K562 (cell line): ENCODE results near the gene CXCL12. TPM values are rescaled to one million over a fixed set of nuclear protein-coding genes. Genes with fewer than 3 reads are reported as not detected.

Source experiments
- ATAC-seq: fragments of 200-7000 bp; cut with Tn5 transposase; 3 replicates; pipeline ENCODE4 v1.9.1; 2020; ENCODE audit warnings: moderate library complexity
- BruUV-seq: library from RNA; stranded (reverse); fragments of 400-500 nt; replicated peaks from 2 replicates; lab custom pipeline; 2021; lab: Mats Ljungman, UMichigan
- CTCF ChIA-PET: fragments of 300-600 bp; formaldehyde crosslinking; extraction: SDS; loops from one replicate; lab custom pipeline; 2021; ENCODE audit warnings: low intra/inter-chr PET ratio; lab: Yijun Ruan, JAX
- POLR2A ChIA-PET: fragments of 300-600, 350-650 bp; sonication (Branson Sonifier 250); formaldehyde crosslinking; extraction: SDS; loops from one replicate; lab custom pipeline; 2021; ENCODE audit warnings: antibody characterized with exemption, inconsistent platforms; lab: Yijun Ruan, JAX
- DNase-seq, 4 experiments: peaks; one replicate each; pipeline versions ENCODE4 v3.0.0 to v3.0.0-alpha.2; 2011 to 2018; ENCODE audit warnings: low spot score in 3 of 4, mixed read lengths in 3 of 4; ENCODE audit errors: extremely low read depth in 1 of 4
- FAIRE-seq: peaks from 2 replicates; lab custom pipeline; 2011; peaks lifted over from hg19 to GRCh38; lab: Jason Lieb, UNC
- H2AFZ ChIP-seq: 2 replicates; pipeline ENCODE4 v1.6.0; 2011; ENCODE audit warnings: low read depth, low read length, control low read depth, inconsistent platforms
- H3K27ac ChIP-seq: fragments of 200-600 bp; 3 replicates; pipeline ENCODE4 v1.8.0; 2011; ENCODE audit warnings: low read depth, mild to moderate bottlenecking, control low read depth, inconsistent platforms, low read length, moderate library complexity, mixed read lengths; ENCODE audit errors: extremely low read depth
- H3K27me3 ChIP-seq, 2 experiments: fragments of 300-600 bp in 1 of 2; 2 replicates in 1 of 2; 3 replicates in 1 of 2; pipeline versions ENCODE4 v1.6.0 to v1.8.0; 2011; ENCODE audit warnings: inconsistent platforms in 2 of 2, low read length in 2 of 2, mild to moderate bottlenecking in 1 of 2, mixed read lengths in 1 of 2, moderate library complexity in 1 of 2; ENCODE audit not compliant: control insufficient read depth in 2 of 2, insufficient read depth in 2 of 2
- H3K36me3 ChIP-seq: fragments of 300-600 bp; 3 replicates; pipeline ENCODE4 v1.8.0; 2011; ENCODE audit warnings: mild to moderate bottlenecking, low read length, inconsistent platforms; ENCODE audit not compliant: control insufficient read depth, insufficient read depth
- H3K4me1 ChIP-seq, 2 experiments: fragments of 200-600 bp in 1 of 2; replicated peaks in 1 of 2; 2 replicates in 1 of 2; 3 replicates in 1 of 2; pipeline versions ENCODE4 v1.5.1 to v1.8.0; 2011; ENCODE audit warnings: inconsistent platforms in 2 of 2, low read length in 2 of 2, mild to moderate bottlenecking in 1 of 2, mixed read lengths in 1 of 2, moderate library complexity in 1 of 2; ENCODE audit not compliant: control insufficient read depth in 2 of 2, insufficient read depth in 2 of 2
- H3K4me2 ChIP-seq: 2 replicates; pipeline ENCODE4 v1.6.1; 2011; ENCODE audit warnings: low read length, control low read depth, inconsistent platforms, mixed read lengths; ENCODE audit not compliant: insufficient read depth
- H3K4me3 ChIP-seq: fragments of 200-600 bp; sonication (generic), shearing (Covaris generic); 2 replicates; pipeline ENCODE4 v1.5.1; 2016; ENCODE audit warnings: control low read depth, inconsistent platforms
- H3K79me2 ChIP-seq: fragments of 200-600 bp; 3 replicates; pipeline ENCODE4 v1.8.0; 2011; ENCODE audit warnings: low read length, inconsistent platforms; ENCODE audit not compliant: control insufficient read depth, insufficient read depth
- H3K9ac ChIP-seq, 2 experiments: 2 replicates each; pipeline versions ENCODE4 v1.6.0 to v1.6.1; 2011; ENCODE audit warnings: low read depth in 2 of 2, low read length in 2 of 2, control low read depth in 1 of 2, inconsistent platforms in 1 of 2, mild to moderate bottlenecking in 1 of 2, mixed read lengths in 1 of 2; ENCODE audit not compliant: insufficient read depth in 1 of 2
- H3K9me1 ChIP-seq: one replicate; pipeline ENCODE4 v1.6.0; 2011; ENCODE audit warnings: inconsistent platforms, mild to moderate bottlenecking, low read length, moderate library complexity; ENCODE audit not compliant: control insufficient read depth, insufficient read depth
- H3K9me3 ChIP-seq: replicated peaks from 2 replicates; pipeline ENCODE4 v1.5.1; 2011; ENCODE audit warnings: low read depth, low read length, inconsistent platforms; ENCODE audit not compliant: control insufficient read depth, insufficient read depth
- H4K20me1 ChIP-seq: replicated peaks from 2 replicates; pipeline ENCODE4 v1.6.1; 2011; ENCODE audit warnings: low read length, inconsistent platforms, mixed read lengths; ENCODE audit not compliant: control insufficient read depth, insufficient read depth
- CTCF ChIP-seq, 3 experiments: IDR thresholded peaks in 2 of 3; conservative IDR thresholded peaks in 1 of 3; 2 replicates each; pipeline ENCODE4 v1.5.1; 2011 to 2012; ENCODE audit warnings: low read length in 3 of 3, mild to moderate bottlenecking in 3 of 3, control low read depth in 2 of 3, improper control_type of control experiment in 1 of 3, inconsistent platforms in 1 of 3, low read depth in 1 of 3, mixed read lengths in 1 of 3, moderate library complexity in 1 of 3; ENCODE audit not compliant: insufficient read depth in 2 of 3
- ERF ChIP-seq: fragments of 450-650 bp; formaldehyde crosslinking; IDR thresholded peaks from 2 replicates; pipeline ENCODE4 v1.4.0; 2020; ENCODE audit warnings: mild to moderate bottlenecking, mixed read lengths
- GABPB1 ChIP-seq: sonication (generic); formaldehyde crosslinking; IDR thresholded peaks from 2 replicates; pipeline ENCODE4 v1.8.0; 2022; ENCODE audit warnings: mild to moderate bottlenecking, missing genetic modification reagents
- SRSF7 ChIP-seq: fragments of 200-400 bp; formaldehyde crosslinking; optimal IDR thresholded peaks from 2 replicates; pipeline ENCODE3; 2017; ENCODE audit warnings: mild to moderate bottlenecking, low read depth, low read length
- ZNF143 ChIP-seq: sonication (generic); formaldehyde crosslinking; IDR thresholded peaks from 2 replicates; pipeline ENCODE4 v1.9.0; 2022; ENCODE audit warnings: mild to moderate bottlenecking, missing genetic modification reagents
- WGBS: fragments of 100-300 bp; shearing (Covaris generic); methylation state at CpG from one replicate; pipeline ENCODE4 v1.1.6; 2016; ENCODE audit warnings: low coverage, mixed read lengths; ENCODE audit not compliant: insufficient coverage; ENCODE audit errors: missing lambda C conversion rate; 5-methylcytosine and 5-hydroxymethylcytosine counted together
- in situ Hi-C: fragments of 300-500 bp; cut with MboI; formaldehyde crosslinking; loops from 4 replicates; pipeline ENCODE4 v1.15.0; 2018; ENCODE audit warnings: inconsistent platforms, mixed read lengths
- intact Hi-C: fragments of 100-400 bp; cut with micrococcal nuclease; formaldehyde crosslinking; loops from 2 replicates; pipeline ENCODE4 v1.14.2; 2022
- polyA plus RNA-seq, 8 experiments: library from polyadenylated mRNA; depleted of rRNA in 4 of 8; stranded (reverse) in 5 of 8; unstranded in 3 of 8; fragments of >200 nt; fragmentation: Nextera tagmentation in 2 of 8; fragmentation: Illumina TruSeq in 1 of 8; extraction: Ambion mirVana in 2 of 8; extraction: Trizol in 1 of 8; gene quantifications; 2 replicates each; pipeline versions ENCODE4 v1.2.1 to v1.2.3, GENCODE V29; 2011 to 2014; ENCODE audit warnings: inconsistent platforms in 1 of 8, missing spikeins in 1 of 8
- total RNA-seq, 7 experiments: library from RNA; depleted of rRNA in 6 of 7; stranded (reverse); fragments of >200 nt in 6 of 7; fragmentation: Illumina TruSeq in 2 of 7; extraction: Trizol in 2 of 7; gene quantifications; 2 replicates each; pipeline versions ENCODE4 v1.2.1 to v1.2.3, GENCODE V29; 2011 to 2021; ENCODE audit warnings: low replicate concordance in 1 of 7

Gene CXCL12
- total and polyA plus RNA-seq, 9 of the 15 experiments (the other 6 are each of a cell fraction or from before 2014, with no cell fraction given) = 0.18 TPM; not detected in 8

- FAIRE-seq = no peak
- 0% methylated on average over 6 of the region's 6 CpGs for WGBS
These were observed 40.2 kb downstream of the CXCL12 start for GRCh38 chr10:44344727-44345126.

More at GRCh38 chr10:44344727-44345126, 40.2 kb downstream of the CXCL12 start:
- H2AFZ ChIP-seq = no peak overlapping the region
- POLR2A ChIA-PET = no interaction called here
- no peak overlapping the region for H3K27ac ChIP-seq
- TF ChIP-seq ERF (CRISPR knock-in tag) (no peak), ZNF143 (CRISPR knock-in tag) (no peak), GABPB1 (CRISPR knock-in tag) (no peak), CTCF (IDR thresholded peaks at IDR 0.05 in 2 of 3, conservative IDR thresholded peaks at IDR 0.05 in 1 of 3; ENCODE audit: insufficient read depth in 2 of 3, low read depth in 1 of 3, low read length in 3 of 3) (peak; percentile 24 to 47 (median 25); a peak in 4 of 6 replicates), SRSF7 (no peak)
- no peaks in the 10 kb centered on the region for H4K20me1 ChIP-seq
- intact Hi-C loops = no loop called here
- peaks cover 9 to 42% of the 10 kb centered on the region in 2 experiments; a peak in 4 of 5 replicates for H3K27me3 ChIP-seq
- H3K9ac ChIP-seq = no peak overlapping the region
- H3K4me1 ChIP-seq = no peaks in the 10 kb centered on the region
- no TSS peak for BruUV-seq
- ATAC-seq = peak; percentile 70
- CTCF ChIA-PET = no interaction called here
- in situ Hi-C loops = no loop called here
- DNase-seq = peak in 2 of 4 experiments; percentile 10 to 26
- H3K4me2 ChIP-seq = no peak overlapping the region
- no peak overlapping the region for H3K4me3 ChIP-seq
- no peaks in the 10 kb centered on the region for H3K36me3 ChIP-seq
- H3K9me1 ChIP-seq = no peaks in the 10 kb centered on the region
- no peaks in the 10 kb centered on the region for H3K9me3 ChIP-seq
- no peaks in the 10 kb centered on the region for H3K79me2 ChIP-seq
